ENCODE results near the gene SERPINB6.
"Not testable (repeated sequence)": the region's sequence is repeated elsewhere in the genome, so short reads cannot be mapped to it uniquely, and the experiment has no call there.

SERPINB6 gene

DNA sequence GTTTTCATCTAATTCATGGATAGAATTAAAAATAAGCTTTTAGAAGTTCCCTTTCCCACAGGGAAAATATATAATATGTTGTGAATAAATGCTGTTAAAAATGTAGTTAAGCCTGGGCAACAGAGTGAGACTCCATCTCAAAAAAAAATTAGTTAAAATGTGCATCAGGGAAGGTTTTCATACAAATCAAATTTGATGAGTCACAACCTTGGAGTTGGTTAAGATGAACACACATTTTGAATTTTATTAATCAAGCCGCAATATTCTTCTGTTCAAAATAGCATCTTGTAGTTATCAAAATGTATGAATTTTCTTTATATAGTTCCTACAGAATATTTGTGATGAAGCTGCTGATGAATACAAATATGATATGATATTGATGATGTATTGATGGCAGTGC lies 37.3 kb downstream of the SERPINB6 start:
- no peak for DNase-seq

DNA sequence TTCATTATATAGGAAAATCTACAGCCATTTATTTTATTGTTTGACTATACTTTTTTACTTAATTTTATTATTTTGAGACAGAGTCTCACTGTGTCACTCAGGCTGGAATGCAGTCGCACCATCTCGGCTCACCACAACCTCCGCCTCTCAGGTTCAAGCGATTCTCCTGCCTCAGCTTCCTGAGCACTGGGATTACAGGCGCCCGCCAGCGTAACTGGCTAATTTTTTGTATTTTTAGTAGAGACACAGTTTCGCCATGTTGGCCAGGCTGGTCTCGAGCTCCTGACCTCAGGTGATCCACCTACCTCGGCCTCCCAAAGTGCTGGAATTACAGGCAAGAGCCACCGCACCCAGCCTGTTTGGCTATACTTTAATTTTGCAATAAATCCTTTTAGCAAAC lies 38.5 kb downstream of the SERPINB6 start:
- not testable (repeated sequence) for DNase-seq

DNA sequence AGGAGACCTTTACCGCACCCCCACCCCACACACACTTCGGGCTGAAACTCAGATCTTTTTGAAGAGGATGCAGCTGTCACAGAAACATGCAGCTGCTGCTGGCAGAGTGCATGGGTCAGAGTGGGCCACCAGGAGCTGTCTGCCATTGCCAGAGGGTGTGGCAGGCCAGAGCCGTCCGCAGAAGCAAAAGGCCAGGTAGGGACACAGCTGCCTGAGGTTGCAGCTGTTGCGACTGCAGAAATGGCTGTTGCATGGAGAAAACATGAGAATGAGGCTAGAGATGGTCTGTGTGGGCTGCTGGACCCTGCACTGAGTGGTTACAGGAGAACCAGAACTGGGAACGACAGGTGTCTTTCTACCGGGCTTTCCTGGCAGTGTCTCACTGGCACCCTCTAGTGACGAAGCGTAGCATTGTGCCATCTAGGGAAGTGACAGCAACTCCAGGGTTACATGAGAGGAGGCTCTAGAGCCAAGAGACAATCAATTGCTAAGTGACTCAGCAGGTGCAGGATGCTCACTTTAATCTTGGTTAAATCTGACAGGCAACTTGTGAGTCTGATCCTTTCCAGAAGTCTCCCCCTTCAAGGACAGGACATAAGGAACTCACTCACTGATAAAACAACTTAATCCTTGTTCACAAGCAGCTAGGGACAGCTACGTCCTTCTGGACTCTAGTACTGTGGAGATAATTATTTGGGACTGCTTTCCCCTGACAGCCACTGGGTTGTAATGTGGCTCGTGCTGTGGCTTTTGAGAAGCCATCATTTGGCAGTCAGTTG lies 39.2 kb downstream of the SERPINB6 start:
- DNase-seq, result peak; percentile 92

DNA sequence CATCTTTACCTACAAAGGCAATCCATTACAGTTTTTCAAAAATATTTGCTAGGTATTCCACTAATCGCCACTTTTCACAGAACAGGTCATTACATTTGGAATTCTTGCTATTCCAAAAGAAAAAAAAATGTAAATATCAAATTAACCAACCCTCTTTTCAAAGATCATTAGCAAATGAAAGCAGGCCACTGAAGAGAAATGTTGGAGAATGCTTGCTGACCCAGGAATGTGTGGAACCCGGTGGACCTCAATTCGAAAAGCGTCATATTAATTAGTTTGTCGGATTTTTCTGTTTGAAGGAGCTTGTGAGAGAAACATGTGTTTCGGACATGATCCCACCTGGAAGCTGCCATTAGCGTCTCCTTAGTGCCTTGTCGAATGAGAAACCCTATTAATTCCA lies 40.3 kb downstream of the SERPINB6 start:
- DNase-seq, result no peak

DNA sequence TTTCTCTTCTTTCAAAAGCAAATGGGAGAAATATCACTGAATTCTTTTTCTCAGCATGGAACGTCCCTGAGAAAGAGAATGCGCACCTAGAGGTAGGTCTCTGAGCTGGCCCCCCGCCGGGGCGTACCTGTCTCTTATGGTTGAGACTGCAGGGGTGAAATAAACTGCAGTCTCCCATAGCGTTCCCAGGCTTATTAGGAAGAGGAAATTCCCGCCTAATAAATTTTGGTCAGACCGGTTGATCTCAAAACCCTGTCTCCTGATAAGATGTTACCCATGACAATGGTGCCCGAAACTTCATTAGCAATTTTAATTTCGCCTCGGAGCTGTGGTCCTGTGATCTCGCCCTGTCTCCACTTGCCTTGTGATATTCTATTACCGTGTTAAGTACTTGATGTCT lies 43.4 kb downstream of the SERPINB6 start:
- DNase-seq, result not testable (repeated sequence)

DNA sequence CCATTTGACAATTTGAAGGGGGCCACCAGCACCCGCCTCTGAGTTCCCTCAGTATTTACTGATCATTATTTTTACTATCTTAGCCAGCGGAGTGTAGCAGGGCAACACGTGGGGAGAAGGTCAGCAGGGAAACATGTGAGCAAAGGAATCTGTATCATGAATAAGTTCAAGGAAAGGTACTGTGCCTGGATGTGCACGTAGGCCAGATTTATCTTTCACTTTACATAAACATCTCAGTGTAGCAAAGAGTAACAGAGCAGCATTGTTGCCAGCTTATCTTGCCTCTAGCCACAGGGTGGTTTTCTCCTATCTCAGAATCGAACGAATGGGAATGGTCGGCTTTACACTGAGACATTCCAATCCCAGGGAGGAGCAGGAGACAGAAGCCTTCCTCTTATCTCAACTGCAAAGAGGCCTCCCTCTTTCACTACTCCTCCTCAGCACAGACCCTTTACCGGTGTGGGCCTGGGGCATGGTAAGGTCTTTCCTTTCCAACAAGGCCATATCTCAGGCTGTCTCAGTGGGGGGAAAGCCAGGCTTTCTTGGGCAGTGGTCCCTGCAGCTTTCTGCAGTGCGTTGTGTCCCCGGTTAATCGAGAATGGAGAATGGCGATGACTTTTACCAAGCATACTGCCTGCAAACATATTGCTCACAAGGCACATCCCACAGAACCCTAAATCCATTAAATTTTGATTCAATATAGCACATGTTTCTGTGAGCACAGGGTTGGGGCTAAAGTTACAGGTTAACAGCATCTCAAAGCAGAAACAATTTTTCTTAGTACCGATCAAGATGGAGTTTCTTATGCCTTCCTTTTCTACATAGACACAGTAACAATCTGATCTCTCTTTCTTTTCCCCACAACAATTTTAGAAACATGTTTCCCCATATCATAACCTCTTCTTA lies 45.3 kb downstream of the SERPINB6 start:
- DNase-seq, result peak; percentile 73

DNA sequence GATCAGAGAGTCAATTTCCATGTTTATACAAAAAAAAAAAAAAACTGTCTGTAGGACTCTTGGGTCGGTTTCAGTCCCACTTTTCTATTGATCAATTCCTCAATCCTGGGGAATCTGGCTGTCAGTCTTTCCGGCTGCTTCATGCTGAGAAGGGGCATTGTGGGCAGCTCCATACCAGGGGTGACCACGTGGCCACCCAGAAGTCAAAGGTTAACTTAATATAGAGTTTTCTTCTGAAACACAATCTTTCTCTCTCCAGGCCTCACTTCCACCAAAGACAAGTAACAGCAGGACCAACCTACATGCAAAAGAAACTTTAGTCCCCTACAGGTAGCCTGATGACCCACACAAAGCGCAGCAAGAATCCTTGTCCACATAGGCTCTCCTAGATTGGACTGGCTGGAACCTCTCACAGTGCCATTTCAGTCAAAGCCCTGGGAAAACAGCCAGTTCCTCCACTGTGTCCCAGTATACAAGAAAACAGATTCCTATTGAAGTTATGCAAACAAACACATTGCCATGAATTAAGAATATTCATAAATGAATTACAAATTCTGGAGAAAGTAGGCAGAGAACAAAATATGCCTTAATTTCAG lies 49.7 kb downstream of the SERPINB6 start:
- DNase-seq, result no peak

DNA sequence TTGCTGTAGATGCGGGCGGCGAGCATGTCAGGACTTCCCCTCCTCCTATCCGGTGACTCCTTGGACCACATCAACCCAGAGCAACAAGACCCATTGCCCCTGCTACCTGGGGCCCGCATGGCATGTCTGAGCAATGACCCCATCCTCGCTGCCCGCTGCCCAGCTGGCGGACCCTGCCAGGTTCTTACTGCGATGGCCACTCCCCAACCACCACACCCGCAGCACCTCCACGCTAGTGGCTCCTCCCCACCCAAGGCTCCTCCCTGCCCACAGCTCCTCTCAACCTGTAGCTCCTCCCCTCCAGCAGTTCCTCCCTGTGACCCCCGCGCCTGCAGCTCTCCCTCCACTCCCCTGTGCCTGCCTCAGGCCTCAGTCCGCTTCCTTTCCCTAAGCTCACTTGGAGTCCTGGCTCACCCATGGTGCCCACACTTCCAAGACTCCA lies 50.7 kb downstream of the SERPINB6 start:
- no peak for DNase-seq

DNA sequence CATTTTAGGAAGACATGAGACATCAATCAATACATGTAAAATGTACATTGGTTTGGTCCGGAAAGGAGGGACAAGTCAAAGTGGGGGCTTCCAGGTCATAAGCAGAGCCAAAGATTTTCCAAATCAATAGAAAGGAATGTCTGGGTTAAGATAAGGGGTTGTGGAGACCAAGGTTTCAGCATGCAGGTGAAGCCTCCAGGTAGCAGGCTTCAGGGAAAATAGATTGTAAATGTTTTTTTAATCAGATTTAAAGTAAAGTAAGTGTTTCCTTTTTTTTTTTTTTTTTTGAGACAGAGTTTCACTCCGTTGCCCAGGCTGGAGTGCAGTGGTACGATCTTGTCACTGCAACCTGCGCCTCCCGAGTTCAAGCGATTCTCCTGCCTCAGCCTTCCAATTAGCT lies 51.5 kb downstream of the SERPINB6 start:
- no peak for DNase-seq

DNA sequence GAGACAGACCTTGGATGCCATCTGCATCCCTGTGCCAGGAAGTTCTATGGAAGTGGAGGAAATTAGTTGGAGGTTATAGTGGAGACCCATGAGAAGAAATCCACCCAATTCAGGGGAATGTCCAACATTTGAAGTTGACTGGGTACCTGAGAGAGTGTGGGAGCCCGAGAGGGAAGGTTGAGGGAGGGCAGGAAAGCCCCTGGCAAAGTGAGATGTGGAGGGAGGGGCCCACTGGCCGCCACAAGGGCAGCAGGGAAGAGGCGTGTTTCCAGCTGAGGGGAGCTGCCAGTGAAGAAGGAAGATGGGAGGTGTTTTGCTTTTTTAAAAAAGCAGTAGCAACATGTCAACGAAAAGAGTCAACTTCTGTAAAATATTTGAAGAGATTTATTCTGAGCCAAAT lies 52.0 kb downstream of the SERPINB6 start:
- DNase-seq, result no peak

DNA sequence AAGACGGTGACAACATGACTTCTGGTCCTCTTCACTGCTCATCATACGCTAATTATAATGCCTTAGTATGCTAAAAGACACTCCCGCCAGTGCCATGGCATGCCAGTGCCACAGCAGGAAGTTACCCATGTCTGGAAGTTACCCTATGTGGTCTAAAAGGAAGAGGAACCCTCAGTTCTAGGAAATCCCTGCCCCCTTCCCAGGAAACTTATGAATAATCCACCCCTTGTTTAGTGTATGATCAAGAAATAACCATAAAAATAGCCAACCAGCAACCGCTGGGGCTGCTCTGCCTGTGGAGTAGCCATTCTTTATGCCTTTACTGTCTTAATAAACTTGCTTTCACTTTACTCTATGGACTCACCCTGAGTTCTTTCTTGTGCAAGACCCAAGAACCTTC lies 52.4 kb downstream of the SERPINB6 start:
- DNase-seq, result peak; percentile 78

DNA sequence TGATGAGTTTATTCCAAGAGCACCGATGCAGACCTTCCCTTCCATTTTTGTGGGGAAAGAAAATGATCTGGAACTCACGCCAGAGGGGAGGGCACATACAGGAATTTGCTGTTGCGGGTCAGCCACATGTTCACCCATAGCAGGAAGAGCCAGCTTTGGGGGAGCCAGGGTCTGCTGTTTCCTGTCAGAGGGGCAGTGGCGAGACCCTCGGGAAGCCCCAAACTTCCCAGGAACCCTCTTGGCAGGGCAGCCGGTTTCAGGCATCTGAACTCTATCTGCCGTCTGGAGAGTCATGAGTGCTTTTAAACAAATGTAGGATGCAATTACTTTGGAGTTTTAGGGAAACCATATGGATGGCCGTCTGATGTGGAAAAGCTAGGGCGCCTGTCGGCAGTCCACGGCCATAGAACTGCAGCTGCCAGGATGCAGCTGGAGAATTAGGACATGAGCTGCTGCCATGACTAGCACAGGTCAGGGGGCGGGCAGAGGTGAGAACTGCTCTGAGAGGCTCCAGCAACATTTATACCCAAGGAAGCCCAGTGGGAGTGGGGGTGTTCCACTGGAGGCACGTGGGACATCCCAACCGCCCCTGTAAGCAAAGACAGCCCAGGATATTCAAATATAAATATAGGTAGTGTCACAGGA lies 53.4 kb downstream of the SERPINB6 start:
- no peak for DNase-seq

DNA sequence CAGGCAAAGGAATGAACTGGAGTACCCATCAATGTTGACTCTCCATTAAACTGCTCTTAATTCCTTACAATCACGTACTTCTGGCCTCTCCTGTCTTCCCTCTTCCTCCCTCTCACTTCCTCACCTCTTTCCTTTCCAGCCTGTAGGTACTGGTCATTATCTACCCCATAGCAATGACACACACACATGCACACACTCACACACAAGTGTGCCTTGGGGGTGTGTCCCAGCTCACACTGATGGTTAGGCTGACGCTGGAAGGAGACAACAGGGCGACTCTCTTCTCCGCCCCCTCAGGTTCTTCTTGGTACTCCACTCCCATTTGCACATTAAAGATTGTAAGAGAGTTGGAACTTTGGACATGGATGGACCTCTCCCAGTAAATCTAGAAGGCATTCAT lies 54.3 kb downstream of the SERPINB6 start:
- DNase-seq, result no peak

DNA sequence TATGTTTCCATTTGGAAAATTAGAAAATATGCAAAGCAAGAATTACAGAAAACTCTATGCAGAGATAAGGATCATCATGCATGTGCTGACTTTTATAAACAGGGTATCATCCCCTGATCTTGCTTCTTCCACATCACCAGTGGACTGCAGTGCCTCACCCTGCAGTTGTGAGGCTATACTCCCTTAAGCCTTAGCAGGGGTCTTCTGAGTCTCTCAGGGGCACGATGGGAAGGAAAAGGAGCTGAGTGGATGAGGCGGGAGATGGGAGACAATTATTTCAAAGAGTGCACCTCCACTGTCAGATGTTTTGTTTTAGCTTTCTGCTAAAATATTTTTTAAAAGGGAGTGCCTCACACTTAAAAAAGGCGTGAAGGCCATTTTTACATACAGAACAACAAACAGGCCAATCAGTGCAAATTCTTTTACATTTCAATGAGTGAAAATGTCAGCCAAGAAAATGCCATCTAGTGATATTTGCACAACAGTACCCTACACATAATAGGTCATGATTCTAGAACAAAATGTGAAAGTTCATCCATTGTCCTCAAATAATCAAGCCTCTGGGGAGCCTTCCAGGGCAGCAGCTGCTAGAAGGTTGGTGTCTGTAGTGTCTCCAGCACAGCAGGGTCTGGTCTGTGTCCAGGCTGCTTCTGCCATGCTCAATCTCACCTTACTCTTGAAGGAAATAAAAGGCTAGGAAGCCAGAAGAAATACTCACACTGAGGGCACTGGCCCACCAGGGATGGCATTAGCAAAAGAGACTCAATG lies 55.0 kb downstream of the SERPINB6 start:
- no peak for DNase-seq

DNA sequence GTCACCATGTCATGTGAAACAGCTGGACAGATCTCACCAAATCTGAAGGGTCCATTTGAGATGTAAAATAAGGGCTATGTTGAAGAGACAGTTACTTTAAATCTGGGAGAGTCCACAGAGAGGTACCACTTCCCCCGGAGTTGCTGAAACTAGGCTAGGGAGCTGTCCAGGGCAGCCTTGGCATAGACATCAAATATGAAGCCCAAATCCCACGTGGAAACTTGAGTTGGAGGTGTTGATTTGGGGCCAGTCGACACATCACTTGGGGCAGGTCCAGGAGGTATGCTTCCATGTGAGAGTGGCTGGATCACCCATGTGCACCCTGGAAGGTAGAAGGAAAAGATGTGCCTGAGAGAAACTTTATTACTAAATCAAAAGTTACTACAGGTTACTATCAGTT lies 56.2 kb downstream of the SERPINB6 start:
- DNase-seq, result no peak

DNA sequence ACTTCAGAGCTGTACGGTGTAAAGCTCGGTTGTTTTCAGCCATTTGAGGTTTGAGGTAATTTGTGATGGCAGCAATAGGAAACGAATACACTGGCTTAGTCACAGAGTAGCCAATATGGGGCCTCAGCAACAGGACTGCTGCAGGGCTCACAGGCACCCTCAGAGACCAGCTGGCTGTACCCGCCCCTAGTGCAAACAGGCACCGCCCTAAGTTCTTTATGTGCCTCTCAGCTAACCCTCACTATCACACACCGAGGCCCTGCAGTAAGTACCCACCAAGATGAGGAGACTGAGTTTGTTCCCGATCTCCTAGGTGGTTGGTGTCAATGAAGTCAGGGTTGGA lies 57.1 kb downstream of the SERPINB6 start:
- DNase-seq, result no peak

DNA sequence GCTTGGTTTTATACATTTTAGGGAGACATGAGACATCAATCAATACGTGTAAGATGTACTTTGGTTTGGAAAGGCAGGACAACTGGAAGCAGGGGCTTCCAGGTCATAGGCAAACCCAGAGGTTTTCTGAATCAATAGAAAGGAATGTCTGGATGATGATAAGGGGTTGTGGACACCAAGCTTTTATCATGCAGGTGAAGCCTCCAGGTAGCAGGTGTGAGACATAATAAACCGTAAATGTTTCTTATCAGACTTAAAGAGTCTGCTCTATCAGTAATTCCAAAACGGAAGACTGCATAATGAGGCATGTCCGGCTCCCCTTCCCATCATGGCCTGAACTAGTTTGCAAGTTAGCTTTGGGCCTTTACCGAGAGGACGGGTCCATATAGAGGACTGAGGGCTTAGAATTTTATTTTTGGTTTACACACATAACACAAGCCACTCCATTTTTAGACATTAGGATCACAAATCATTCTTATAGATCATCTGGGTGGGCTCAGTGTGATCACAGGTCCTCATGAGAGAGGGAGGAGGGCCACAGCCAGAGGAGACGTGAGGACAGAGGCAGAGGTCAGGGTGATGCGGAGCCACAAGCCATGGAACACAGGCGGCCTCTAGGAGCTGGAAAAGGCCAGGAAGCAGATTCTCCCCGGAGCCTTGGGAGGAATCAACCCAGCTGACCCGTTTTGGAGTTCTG lies 57.6 kb downstream of the SERPINB6 start:
- DNase-seq, result no peak

DNA sequence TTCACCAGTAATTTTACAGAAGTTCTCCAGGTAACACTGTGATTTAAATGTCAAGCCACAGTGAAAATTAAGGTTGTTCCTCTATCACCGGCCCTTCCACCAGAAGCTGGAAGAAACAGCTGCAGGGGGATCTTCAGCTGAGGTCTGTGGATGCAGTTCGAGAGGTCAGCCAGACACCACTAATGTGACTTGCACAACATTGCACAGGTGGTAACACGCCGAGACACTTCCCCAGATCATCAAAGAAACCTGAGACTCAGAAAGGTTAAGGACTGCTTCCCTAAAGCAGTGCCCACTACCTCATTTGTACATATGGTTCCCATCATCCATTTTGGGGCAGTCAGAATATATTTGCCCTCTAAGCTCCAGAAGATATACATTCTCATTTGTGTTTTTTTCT lies 60.2 kb downstream of the SERPINB6 start:
- no peak for DNase-seq

DNA sequence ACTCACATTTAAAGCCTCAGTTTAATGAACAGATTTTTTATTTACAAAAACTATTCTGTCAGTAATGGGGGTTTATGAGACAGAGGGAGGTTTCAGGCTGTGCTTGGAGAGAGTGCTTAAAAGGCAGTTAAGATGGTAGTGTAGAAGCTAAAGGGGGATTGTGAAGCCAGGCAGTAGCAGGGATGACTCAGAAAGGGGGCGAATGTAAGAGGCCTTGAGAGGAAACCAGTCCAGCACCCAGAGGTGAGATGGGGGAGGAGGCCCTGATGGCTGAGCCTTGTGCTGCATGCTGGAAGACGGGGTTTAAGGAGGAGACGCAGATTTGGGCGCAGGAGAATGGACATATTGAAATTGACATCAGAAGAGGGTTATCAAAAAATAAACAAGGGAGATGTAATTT lies 61.6 kb downstream of the SERPINB6 start:
- DNase-seq, result no peak

DNA sequence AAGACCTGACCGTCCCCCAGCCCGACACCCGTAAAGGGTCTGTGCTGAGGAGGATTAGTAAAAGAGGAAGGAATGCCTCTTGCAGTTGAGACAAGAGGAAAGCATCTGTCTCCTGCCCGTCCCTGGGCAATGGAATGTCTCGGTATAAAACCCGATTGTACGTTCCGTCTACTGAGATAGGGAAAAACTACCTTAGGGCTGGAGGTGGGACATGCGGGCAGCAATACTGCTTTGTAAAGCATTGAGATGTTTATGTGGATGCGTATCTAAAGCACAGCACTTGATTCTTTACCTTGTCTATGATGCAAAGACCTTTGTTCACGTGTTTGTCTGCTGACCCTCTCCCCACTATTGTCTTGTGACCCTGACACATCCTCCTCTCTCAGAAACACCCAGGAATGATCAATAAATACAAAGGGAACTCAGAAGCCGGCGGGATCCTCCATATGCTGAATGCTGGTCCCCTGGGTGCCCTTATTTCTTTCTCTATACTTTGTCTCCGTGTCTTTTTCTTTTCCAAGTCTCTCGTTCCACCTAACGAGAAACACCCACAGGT lies 62.2 kb downstream of the SERPINB6 start:
- not testable (repeated sequence) for DNase-seq

DNA sequence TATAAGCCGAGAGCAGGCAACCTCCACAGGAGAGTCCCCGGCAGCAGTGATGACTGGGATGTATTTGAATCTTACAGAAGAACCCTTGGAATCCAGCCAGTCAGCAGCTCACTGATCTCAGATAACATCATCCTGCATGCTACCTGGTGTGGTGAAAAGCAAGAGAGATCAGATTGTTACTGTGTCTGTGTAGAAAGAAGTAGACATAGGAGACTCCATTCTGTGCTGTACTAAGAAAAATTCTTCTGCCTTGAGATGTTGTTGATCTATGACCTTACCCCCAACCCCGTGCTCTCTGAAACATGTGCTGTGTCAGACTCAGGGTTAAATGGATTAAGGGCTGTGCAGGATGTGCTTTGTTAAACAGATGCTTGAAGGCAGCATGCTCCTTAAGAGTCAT lies 62.9 kb downstream of the SERPINB6 start:
- DNase-seq, result not testable (repeated sequence)
